ENCODE data around the gene SUGP1.

Gene SUGP1

DNA sequence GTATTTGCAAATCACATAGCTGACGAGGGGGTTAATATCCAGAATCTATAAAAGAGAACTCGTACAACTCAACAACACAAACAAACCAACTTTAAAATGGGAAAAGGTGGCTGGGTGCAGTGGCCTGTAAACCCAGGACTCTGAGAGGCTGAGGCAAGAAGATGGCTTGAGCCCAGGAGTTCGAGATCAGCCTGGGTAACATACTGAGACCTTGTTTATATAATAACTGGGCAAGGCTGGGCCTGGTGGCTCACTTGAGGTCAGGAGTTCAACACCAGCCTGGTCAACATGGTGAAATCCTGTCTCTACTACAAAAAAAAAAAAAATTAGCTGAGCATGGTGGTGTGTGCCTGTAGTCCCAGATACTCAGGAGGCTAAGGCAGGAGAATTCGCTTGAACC, 25.4 kb downstream of the SUGP1 start:
- no peak for DNase-seq

DNA sequence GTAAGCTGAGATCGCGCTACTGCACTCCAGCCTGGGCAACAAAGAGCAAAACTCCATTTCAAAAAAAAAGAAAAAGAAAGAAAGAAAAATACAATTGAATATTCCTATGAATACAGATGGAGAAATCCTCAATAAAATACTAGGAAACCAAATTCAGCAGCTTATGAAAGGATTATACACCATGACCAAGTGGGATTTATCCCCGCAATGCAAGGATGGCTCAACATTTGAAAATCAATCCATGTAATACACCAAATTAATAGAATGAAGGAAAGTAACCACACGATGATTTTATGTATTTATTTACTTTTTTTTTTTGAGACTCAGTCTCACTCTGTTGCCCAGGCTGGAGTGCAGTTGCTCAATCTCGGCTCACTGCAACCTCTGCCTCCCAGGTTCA, 27.7 kb downstream of the SUGP1 start:
- no peak for DNase-seq

DNA sequence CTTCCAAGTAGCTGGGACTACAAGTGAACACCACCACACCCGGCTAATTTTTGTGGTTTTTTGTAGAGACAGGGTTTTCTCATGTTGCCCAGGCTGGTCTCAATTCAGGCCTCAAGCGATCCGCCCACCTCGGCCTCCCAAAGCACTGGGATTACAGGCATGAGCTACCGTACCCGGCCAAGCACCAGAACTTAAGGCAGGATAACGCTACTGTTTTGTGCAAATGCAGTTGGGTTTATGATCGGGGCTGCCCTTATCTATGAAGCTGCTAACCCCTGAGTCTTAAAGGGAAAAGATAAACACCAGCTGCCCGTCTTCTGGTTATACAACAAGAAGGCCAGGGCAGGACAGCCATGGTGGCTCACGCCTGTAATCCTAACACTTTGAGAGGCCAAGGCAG, 34.6 kb downstream of the SUGP1 start:
- no peak for DNase-seq

DNA sequence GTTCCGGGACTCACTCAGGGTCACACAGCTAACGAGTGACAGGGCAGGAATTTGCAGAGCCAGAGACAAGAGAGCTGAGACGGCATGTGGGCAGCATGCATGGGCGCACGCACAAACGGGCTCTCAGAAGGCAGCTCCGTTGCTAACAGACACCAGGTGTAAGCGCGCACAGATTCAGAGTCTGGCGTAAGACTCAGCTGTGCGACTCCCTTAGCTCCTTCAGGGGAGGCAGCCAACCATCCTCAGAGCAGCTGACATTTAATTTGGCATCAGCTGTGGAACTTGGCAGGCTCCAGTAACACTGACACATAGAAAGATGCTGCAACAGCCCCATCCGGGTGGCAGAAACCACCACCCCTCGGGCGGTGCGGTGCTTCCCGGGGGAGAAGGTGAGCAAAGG, 39.7 kb downstream of the SUGP1 start:
- no peak for DNase-seq

DNA sequence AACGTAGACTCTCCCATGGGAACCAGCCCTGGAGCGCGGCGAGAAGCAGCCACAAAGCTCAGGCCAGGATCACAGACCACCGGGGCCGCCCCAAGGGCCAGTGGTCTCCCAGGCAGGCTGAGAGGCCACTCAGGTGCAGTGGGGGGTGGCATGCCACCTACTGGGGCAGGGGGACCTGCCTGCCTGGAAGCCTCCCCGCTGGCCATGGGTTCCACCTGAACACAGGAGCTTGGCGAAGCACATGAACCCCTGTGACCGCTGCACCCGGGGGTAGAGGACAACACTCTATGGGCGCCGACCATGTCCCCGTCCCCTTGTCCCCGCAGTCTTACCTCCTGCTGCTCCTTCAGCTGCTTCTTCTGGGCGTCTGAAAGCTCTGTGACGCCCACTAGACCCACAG, 40.5 kb downstream of the SUGP1 start:
- DNase-seq = no peak

DNA sequence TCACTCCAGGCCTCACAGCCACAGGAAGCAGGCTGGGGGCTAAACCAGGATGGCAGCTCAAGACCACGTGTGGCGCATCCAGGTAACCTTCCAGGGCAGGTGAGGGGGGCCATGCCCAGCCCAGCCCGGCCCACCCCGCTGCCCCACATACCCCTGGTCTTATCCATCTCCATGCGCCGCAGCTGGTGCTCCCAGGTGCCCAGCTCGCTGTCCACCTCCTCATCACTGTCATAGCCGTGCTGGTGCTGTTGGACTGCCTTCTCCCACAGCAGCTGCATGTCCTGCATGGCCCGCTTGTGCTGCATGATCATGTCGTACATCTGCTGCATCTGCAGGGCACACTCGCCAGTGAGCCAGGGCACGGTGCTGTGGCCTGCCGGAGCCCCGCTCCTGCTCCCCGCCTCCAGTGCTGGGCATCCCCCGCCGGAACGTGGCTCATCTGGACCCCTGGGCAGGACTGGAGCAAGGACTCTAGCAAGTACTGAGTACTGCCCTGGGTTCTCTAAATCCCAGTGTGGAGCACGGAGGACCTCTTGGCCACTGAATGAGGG, 41.2 kb downstream of the SUGP1 start:
- DNase-seq = no peak

DNA sequence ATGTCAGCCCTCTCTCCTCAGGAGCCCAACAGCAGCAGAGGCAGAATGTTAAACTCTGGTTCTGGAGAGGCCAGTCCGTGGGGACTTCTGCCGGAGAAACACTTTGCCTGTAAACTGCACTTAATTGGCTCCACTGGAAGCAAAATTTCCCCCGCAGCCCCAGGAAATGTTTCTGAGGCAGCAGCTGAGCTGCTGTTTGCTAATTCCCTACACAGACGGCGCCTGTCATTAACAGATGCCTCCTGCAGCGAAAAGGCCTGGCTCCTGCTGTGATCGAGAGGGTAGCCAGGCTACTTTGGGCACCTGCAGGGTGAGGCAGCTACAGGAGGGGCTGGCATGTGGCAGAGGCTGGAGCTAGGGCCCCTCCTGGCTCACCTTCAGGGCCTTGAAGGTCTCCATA, 42.0 kb downstream of the SUGP1 start:
- DNase-seq = no peak

DNA sequence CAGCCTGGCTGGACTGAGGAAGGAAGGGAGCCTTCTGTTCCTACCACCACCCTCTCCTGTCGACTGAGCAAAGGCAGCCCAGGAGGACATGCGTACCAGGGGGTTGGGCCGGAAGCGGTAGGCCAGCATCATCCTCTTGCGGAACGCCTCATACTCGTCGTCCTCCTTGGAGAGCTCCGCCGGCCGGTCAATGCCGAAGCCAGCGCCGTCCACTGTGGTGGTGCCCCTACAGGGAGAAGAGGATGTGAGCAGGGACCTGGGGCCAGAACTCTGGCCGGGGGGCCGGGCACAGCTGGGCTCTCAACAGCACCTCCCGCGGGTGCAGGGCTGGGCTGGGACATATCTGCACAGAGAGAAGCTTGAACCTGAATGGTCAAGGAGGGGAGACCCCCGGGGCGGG, 43.5 kb downstream of the SUGP1 start:
- no peak for DNase-seq

DNA sequence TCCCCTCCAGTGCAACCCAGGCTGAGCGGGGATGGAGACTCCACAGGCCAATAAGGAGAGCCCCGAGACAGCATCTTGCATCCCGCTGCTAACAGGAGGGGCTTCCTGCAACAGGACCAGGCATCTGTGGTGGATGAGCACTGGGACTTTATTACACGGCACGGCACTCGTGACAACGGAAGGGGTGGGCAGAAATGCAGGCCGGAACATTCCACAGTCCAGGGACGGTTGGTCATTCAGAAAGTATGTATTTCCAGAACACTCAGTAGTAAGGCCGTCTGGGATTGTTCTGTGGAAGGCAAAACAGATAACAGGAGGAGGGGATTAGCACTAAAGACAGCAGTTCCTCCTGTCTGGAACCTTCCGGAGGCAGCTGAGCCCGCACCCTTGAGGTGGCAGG, 43.9 kb downstream of the SUGP1 start:
- DNase-seq = no peak

DNA sequence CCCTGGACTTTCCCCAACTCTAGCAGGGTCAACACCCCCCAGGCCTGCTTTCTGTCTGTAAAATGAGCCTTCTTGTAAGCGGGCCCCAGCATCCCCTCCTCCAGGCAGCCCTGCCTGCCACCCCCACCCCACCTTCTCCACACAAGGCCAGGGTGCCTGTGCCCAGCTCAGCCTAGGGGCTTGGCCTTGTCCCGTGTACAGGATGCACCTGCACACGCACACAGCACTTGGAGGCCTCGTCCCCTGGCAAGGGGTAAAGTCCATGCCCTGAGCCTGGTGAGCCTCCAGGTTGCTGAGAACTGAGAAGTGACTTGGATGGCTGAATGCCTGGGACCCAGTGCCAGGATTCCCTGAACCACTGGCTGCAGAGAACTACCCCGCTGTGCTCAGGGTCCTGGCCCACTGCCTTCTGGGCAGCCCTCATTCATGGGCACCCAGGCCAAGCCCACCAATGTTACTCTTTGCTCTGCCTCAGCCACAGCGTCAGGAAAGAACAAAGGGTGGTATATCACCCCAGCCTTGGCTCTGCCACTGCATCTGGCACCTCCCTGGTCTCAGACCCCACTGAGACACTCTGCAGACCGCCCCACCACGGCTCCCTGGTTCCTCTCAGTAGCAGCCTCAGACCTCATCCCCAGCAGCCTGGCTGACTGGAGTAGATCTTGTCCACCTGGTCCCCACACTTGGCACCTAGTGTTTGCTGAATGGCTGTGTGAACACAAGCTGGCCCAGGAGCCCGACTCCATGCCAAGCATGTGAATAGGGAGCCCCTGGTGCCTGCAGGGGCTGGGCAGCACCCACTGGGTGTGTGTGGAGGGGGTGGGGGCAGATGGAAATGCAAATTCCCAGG, 45.4 kb downstream of the SUGP1 start:
- DNase-seq = no peak

DNA sequence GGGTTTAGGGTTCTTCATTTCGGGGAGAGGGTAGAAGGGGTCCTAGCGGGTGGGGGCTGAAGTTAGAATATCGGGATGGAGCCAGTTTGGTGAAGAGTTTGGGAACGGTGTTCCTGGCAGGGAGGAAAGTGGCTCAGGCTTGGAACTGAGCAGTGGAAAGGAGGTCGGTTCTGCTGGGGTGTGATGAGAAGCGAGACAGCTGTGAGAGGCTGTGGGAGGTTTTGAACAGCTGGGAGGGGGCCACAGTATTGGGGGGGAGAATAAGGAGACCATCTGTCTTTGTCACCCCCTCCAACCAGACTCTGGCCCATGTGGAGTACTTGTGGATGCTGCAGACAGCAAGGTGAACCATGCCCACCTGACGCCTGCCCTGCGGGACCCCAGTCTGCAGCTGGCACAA, 46.2 kb downstream of the SUGP1 start:
- no peak for DNase-seq

DNA sequence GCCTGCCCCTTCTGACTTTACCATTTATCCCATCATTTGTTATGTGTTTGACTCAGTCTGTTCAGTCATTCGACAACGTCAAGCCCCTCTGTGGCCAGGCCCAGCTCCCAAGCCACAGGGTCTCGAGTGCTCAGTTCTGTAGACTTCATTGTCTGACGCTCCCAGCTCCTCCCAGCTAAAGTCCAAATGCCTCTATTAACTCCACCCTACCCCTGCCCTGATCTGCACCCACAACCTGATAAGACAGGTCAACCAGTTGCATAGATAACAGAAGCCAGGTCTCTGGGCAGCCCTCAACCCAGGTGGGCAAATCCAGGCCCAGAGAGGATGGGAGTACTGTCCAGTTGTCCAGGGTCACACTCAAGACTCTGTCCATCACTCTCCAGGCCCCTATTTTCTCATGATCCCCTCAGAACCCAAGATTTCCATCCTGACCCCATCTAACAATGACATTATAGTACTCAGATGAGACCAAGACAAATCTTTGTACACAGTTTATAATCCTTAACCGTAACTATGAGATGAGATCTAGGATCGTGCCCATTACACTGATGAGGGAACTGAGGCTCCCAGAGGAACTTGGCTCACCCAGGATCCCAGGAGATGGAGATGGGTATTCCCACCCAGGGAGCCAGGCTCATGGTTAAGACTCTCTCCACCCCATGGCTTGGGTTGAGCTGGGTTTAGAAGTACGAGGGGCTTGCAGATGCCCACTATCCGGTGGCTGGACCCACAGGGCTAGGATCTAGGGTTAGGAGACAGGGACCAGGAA, 48.3 kb downstream of the SUGP1 start:
- DNase-seq = no peak

DNA sequence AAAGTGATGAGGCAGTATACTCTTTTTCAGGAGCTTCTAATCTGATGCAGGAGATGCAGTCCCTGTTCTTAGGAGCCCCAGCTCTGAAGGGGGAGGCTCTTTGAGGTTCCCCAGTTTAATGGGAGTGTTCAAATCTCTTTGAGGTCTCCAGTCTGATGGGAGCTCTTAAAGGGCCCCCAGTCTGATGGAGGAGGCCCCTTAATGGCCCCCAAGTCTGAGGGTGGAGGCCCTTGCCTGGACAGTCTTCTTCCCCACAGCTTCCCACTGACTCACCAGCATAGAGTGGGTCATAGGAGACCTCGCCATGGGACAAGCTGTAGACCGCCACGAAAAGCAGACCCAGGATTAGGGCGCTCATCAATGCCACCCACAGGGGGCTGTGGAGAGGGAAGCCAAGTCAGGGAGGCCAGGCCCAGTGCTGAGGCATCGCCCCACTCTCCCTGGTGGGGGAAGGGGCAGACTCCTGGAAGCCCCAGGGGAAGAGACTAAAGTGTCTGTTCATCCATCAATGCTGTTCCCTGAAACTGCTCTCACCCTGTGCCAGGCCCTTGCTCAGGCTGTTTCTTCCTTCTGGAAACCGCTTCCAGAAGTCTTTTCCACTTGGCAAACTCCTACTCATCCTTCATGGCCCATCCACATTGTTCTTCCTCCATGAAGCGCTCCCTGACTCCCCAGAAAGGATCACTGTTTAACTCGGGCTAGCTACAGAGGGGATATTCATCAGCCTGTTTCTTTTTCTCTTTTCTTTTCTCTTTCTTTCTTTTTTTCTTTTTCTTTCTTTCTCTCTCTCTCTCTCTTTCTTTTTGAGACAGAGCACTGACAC, 49.3 kb downstream of the SUGP1 start:
- DNase-seq = no peak

DNA sequence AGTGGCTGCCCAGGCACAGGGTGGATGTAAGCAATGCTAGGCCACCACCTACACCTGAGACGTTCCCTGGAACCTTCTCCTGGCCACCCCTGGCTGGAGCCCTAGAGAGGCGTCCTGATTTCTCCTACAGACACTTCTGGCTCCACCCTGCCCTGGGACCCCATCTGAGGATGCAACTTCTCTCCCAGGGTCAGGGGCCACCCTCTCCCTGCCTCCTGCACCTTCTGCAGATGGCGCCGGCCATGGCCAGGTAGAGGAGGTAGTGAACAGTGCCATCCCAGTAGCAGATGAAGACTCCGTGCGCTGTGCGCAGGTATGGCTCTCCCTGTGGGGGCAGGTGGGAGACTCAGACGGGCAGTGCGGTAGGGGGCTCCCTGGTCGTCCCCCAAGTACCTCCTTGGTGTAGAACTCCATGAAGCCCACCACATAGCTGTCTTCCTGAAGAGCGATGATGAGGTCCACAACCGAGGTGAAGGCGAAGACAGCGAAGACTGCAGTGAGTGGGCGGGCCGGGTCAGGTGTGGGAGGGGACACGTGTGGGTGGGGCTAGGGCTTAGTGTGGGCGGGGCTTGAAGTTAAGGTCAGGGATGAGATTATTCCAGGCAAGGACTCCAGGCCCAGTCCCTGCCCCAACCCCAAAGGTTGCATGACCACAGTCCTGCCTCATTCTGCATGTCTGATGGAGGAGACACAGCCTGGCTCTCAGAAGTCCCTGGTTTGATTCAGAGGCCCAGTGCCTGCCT, 50.2 kb downstream of the SUGP1 start:
- no peak for DNase-seq

DNA sequence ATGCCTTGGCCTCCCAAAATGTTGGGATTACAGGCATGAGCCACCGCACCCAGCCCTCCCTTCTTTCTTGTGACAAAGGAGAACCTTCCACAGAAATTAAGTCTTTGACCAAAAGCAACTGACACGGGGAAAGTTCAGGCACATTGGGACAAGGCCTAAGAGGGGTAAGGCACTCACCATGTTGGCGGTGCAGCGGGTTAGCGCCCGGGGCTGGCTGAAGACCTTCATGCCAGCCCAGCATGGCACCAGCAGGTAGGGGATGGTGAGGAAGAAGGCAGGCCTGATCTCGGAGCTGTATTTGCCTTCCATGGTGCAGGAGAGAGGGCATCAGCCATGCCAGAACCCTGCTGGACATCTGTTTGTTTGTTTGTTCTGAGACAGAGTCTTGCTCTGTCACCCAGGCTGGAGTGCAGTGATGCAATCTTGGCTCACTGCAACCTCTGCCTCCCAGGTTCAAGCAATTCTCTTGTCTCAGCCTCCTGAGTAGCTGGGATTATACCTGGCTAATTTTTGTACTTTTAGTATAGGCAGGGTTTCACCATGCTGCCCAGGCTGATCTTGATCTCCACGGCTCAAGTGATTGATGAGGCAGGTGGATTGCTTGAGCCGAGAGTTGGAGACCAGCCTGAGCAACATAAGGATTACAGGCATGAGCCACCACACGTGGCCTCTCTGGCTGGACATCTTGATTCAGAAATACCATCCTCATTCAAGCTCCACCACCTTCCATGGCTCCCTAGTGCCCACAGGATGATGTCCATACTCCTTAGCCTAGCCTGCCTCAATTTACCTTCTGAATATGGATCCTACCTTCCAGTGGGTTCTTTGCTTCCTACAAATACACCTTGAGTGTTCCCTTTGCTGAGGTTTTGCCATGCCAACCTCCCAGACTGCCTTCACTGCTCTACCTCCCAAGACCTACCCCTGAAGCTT, 51.6 kb downstream of the SUGP1 start:
- DNase-seq = no peak

DNA sequence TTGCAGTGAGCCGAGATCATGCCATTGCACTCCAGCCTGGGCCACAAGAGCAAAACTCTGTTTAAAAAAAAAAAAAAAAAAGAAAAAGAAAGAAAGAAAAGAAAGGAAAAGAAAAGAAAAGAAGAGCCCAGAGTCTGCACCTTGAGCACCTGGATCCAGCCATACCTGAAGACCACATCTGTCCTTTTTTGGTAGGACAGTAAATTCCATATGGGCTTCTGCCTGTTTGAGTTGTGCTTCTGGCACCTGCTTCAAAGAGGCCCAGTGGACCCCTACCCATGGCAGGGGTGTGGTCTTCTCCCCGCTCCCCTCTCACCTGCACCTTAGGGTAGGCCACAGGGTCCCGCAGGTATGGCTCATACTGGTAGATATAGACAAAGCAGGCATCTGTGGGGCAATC, 53.0 kb downstream of the SUGP1 start:
- DNase-seq = no peak

DNA sequence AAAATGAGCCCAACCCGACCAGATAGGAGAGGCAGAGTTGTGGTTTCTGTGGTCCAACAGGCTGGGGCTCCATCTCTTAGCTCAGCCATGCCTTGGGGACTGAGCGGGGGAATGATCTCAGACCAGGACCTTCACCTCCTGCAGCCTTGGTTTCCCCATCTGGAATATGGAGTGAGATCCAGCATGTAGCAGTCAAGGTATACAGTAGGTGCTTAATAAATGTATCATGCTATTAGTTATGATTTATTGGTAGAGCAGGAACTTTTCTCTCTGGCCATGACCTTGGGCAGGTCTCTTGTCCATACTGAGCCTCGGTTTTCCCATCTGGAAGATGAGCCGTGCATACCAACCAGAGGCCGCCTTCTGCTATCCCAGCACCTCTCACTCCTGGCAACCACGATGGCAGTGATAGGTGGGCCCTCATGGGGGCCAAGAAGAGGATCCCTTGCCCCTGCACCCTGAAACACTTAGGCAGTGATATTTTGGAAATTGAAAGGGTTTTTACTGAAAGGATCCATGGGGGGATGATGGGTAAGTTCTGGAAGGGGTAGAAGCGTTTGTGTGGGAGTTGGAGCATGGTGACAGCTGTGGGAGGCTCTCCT, 56.3 kb downstream of the SUGP1 start:
- no peak for DNase-seq

DNA sequence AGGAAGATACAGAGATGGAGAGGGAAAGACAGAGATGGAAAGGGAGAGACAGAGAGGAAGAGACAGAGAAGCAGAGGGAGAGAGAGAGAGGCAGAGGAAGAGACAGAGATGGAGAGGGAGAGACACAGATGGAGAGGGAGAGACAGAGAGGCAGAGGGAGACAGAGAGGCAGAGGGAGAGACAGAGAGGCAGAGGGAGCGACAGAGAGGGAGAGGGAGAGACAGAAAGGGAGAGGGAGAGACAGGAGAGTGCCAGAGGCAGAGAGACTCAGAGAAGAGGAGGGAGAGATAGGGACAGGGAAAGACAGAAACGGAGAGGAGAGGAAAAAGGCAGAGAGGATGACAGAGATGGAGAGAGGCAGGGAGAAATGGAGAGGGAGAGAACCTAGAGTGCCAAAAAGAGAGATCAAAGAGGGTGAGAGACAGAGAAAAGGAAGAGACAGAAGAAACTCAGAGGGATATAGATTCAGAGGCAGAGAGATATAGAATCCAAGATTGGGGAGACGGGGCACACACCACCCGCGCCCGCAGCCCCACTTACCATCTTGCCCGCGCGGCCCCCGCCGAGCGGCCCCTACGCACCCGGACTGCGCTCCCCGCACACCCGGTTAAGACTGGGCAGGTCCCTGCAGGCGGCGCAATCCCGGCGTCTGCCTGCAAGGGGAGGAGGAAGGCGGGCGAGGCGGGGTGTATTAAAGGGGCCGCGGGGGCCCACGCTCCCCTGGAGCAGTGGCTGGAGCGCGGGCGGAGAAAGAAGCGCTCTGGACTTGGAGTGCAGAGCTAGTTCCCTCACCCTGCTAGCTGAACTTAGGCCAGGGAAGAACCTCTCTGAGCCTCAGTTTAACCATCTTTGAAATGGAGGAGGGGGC, 57.9 kb downstream of the SUGP1 start:
- no peak for DNase-seq

DNA sequence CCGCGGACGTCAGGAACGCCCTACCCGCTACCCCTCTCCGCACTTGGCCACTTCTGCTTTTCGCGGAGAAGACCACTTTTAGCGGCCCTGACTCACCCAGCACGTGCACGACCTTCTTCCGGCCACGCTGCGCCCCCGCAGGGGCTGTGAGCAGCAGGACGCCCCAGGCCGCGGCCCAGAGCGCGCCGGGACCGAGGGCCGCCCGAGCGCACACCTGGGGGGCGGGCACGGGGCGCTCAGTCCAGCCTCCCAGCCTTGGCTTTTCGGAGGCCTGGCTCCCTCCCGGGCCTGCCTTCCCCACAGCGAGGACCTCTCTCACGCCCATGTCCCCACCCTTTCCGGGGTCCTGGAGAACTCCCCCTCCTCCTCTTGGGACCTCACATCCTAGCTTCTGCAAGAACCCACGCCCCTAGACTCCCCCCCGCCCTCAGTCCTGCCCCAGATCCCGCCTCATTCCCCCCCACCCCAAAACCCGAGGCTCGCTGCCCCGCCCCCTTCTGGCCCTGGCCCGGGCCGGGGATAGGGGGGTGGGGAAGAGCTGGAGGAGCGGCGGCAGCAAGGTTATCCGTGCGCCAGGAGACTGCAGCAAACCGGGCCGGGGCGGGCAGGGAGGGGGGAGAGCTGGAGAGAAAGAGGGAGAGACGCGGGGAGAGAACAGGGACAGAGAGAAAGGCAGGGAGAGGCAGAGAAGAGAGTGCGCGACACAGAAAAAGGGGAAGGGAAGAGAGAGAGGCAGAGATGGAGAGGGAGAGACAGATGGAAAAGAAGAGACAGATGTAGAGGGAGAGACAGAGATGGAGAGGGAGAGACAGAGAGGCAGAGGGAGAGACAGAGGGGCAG, 58.7 kb downstream of the SUGP1 start:
- no peak for DNase-seq
